NB4 (cell line): ENCODE data around the gene APOO.

ENCODE experiments used
- DNase-seq: peaks from one replicate; pipeline ENCODE4 v3.0.0; 2010; ENCODE audit warnings: low read depth
- H3K4me3 ChIP-seq: one replicate; pipeline ENCODE4 v1.5.1; 2011; ENCODE audit warnings: mild to moderate bottlenecking, low read depth, low read length, moderate library complexity
- CTCF ChIP-seq: IDR thresholded peaks from one replicate; pipeline ENCODE4 v1.5.1; 2012; ENCODE audit warnings: low read depth, low read length
- MAX ChIP-seq: IDR thresholded peaks from 2 replicates; pipeline ENCODE4 v1.6.1; 2011; ENCODE audit warnings: low read depth, low read length
- MYC ChIP-seq: IDR thresholded peaks from 2 replicates; pipeline ENCODE4 v1.6.1; 2011; ENCODE audit warnings: low read depth, low read length
- POLR2A ChIP-seq: IDR thresholded peaks from 2 replicates; pipeline ENCODE4 v1.6.1; 2011; ENCODE audit warnings: mild to moderate bottlenecking; ENCODE audit not compliant: insufficient read length; ENCODE audit errors: extremely low read depth

The APOO gene

GRCh38 chrX:23828881-23829280 is 78.9 kb downstream of the APOO start:
- TF ChIP-seq CTCF, result no peak
- TF ChIP-seq MAX, result no peak
- TF ChIP-seq POLR2A, result no peak
- no peak for TF ChIP-seq MYC
- DNase-seq, result no peak
- H3K4me3 ChIP-seq, result no peak overlapping the region

- no peak for DNase-seq
- TF ChIP-seq POLR2A, result no peak
- no peak overlapping the region for H3K4me3 ChIP-seq
Measured at GRCh38 chrX:23826653-23827052, 81.1 kb downstream of the APOO start.

- no peak for DNase-seq
- TF ChIP-seq CTCF (no peak), MAX (no peak), POLR2A (no peak), MYC (no peak)
- no peak overlapping the region for H3K4me3 ChIP-seq
Measured at GRCh38 chrX:23826216-23826615, 81.5 kb downstream of the APOO start.

GRCh38 chrX:23825675-23826074 is 82.1 kb downstream of the APOO start:
- DNase-seq, result no peak
- no peak overlapping the region for H3K4me3 ChIP-seq
- TF ChIP-seq MAX, result no peak
- TF ChIP-seq POLR2A, result no peak
- no peak for TF ChIP-seq CTCF
- TF ChIP-seq MYC, result no peak

- no peak for TF ChIP-seq CTCF
- TF ChIP-seq POLR2A, result no peak
- TF ChIP-seq MAX, result no peak
- TF ChIP-seq MYC, result no peak
- DNase-seq, result no peak
- H3K4me3 ChIP-seq, result no peak overlapping the region
Measured at GRCh38 chrX:23822841-23823240, 84.9 kb downstream of the APOO start.

- H3K4me3 ChIP-seq, result no peak overlapping the region
- TF ChIP-seq POLR2A (no peak), MYC (no peak)
- no peak for DNase-seq
Measured at GRCh38 chrX:23822397-23822796, 85.3 kb downstream of the APOO start.

GRCh38 chrX:23821847-23822246 is 85.9 kb downstream of the APOO start:
- no peak for DNase-seq
- H3K4me3 ChIP-seq, result no peak overlapping the region
- TF ChIP-seq MYC (no peak), MAX (no peak), POLR2A (no peak), CTCF (no peak)
